ENCODE data around the gene SLC38A11.

SLC38A11 gene

GRCh38 chr2:164964700-164965099 is 9.4 kb upstream of the SLC38A11 start:
- no peak for FAIRE-seq
- DNase-seq (ENCODE audit: insufficient read length), result no peak
- no peak for TF ChIP-seq TAF1 (IDR thresholded peaks at IDR 0.05; ENCODE audit: borderline replicate concordance, low read depth, low read length)
- TF ChIP-seq POLR2A (IDR thresholded peaks at IDR 0.05; ENCODE audit: low read depth, low read length), result no peak
- no peak for TF ChIP-seq POLR2AphosphoS5 (IDR thresholded peaks at IDR 0.05; ENCODE audit: low read depth, low read length)

- no peak for FAIRE-seq
- DNase-seq (ENCODE audit: insufficient read length), result no peak
Measured at GRCh38 chr2:164960159-164960558, 4.8 kb upstream of the SLC38A11 start.

GRCh38 chr2:164954186-164954585 is 1.1 kb downstream of the SLC38A11 start:
- TF ChIP-seq POLR2A (IDR thresholded peaks at IDR 0.05; ENCODE audit: low read depth, low read length), result no peak
- no peak for TF ChIP-seq TAF1 (IDR thresholded peaks at IDR 0.05; ENCODE audit: borderline replicate concordance, low read depth, low read length)
- no peak for TF ChIP-seq POLR2AphosphoS5 (IDR thresholded peaks at IDR 0.05; ENCODE audit: low read depth, low read length)
- FAIRE-seq (no peak), DNase-seq (ENCODE audit: insufficient read length) (no peak)

More at GRCh38 chr2:164960159-164960558, 4.8 kb upstream of the SLC38A11 start:
- TF ChIP-seq POLR2AphosphoS5 (IDR thresholded peaks at IDR 0.05; ENCODE audit: low read depth, low read length) (no peak), TAF1 (IDR thresholded peaks at IDR 0.05; ENCODE audit: borderline replicate concordance, low read depth, low read length) (no peak), POLR2A (IDR thresholded peaks at IDR 0.05; ENCODE audit: low read depth, low read length) (no peak)

GRCh38 chr2:164953279-164953678 is 2.0 kb downstream of the SLC38A11 start:
- FAIRE-seq (no peak), DNase-seq (ENCODE audit: insufficient read length) (no peak)
- TF ChIP-seq POLR2AphosphoS5 (IDR thresholded peaks at IDR 0.05; ENCODE audit: low read depth, low read length) (no peak), TAF1 (IDR thresholded peaks at IDR 0.05; ENCODE audit: borderline replicate concordance, low read depth, low read length) (no peak), POLR2A (IDR thresholded peaks at IDR 0.05; ENCODE audit: low read depth, low read length) (no peak)

GRCh38 chr2:164952057-164952702 is 3.1 kb downstream of the SLC38A11 start:
- DNase-seq (ENCODE audit: insufficient read length) (no peak), FAIRE-seq (no peak)
- no peak for TF ChIP-seq POLR2AphosphoS5 (IDR thresholded peaks at IDR 0.05; ENCODE audit: low read depth, low read length)
- TF ChIP-seq POLR2A (IDR thresholded peaks at IDR 0.05; ENCODE audit: low read depth, low read length), result no peak
- no peak for TF ChIP-seq TAF1 (IDR thresholded peaks at IDR 0.05; ENCODE audit: borderline replicate concordance, low read depth, low read length)

- FAIRE-seq, result no peak
- TF ChIP-seq TAF1 (IDR thresholded peaks at IDR 0.05; ENCODE audit: borderline replicate concordance, low read depth, low read length) (no peak), POLR2A (IDR thresholded peaks at IDR 0.05; ENCODE audit: low read depth, low read length) (no peak), POLR2AphosphoS5 (IDR thresholded peaks at IDR 0.05; ENCODE audit: low read depth, low read length) (no peak)
Measured at GRCh38 chr2:164948540-164948939, 6.8 kb downstream of the SLC38A11 start.

GRCh38 chr2:164947281-164947680 is 8.0 kb downstream of the SLC38A11 start:
- no peak for FAIRE-seq
- no peak for TF ChIP-seq POLR2A (IDR thresholded peaks at IDR 0.05; ENCODE audit: low read depth, low read length)
- no peak for TF ChIP-seq POLR2AphosphoS5 (IDR thresholded peaks at IDR 0.05; ENCODE audit: low read depth, low read length)
- TF ChIP-seq TAF1 (IDR thresholded peaks at IDR 0.05; ENCODE audit: borderline replicate concordance, low read depth, low read length), result no peak
- DNase-seq (ENCODE audit: insufficient read length), result no peak

More at GRCh38 chr2:164948540-164948939, 6.8 kb downstream of the SLC38A11 start:
- no peak for DNase-seq (ENCODE audit: insufficient read length)

GRCh38 chr2:164943289-164943688 is 12.0 kb downstream of the SLC38A11 start:
- FAIRE-seq (no peak), DNase-seq (ENCODE audit: insufficient read length) (no peak)
- TF ChIP-seq POLR2A (IDR thresholded peaks at IDR 0.05; ENCODE audit: low read depth, low read length) (no peak), POLR2AphosphoS5 (IDR thresholded peaks at IDR 0.05; ENCODE audit: low read depth, low read length) (no peak)

- no peak for FAIRE-seq
- no peak for DNase-seq (ENCODE audit: insufficient read length)
- TF ChIP-seq POLR2A (IDR thresholded peaks at IDR 0.05; ENCODE audit: low read depth, low read length) (no peak), TAF1 (IDR thresholded peaks at IDR 0.05; ENCODE audit: borderline replicate concordance, low read depth, low read length) (no peak), POLR2AphosphoS5 (IDR thresholded peaks at IDR 0.05; ENCODE audit: low read depth, low read length) (no peak)
Measured at GRCh38 chr2:164937864-164938401, 17.4 kb downstream of the SLC38A11 start.

- TF ChIP-seq POLR2AphosphoS5 (IDR thresholded peaks at IDR 0.05; ENCODE audit: low read depth, low read length) (no peak), TAF1 (IDR thresholded peaks at IDR 0.05; ENCODE audit: borderline replicate concordance, low read depth, low read length) (no peak), POLR2A (IDR thresholded peaks at IDR 0.05; ENCODE audit: low read depth, low read length) (no peak)
- DNase-seq (ENCODE audit: insufficient read length), result no peak
Measured at GRCh38 chr2:164935118-164936101, 19.9 kb downstream of the SLC38A11 start.

GRCh38 chr2:164934401-164935117 is 20.8 kb downstream of the SLC38A11 start:
- FAIRE-seq, result no peak
- DNase-seq (ENCODE audit: insufficient read length), result no peak
- TF ChIP-seq POLR2A (IDR thresholded peaks at IDR 0.05; ENCODE audit: low read depth, low read length) (no peak), POLR2AphosphoS5 (IDR thresholded peaks at IDR 0.05; ENCODE audit: low read depth, low read length) (no peak), TAF1 (IDR thresholded peaks at IDR 0.05; ENCODE audit: borderline replicate concordance, low read depth, low read length) (no peak)

More at GRCh38 chr2:164935118-164936101, 19.9 kb downstream of the SLC38A11 start:
- FAIRE-seq, result no peak

All from GM12892 (cell line).